ENCODE results near the gene CMTR1. TPM values are rescaled to one million over a fixed set of nuclear protein-coding genes. Genes with fewer than 3 reads are reported as not detected.

The CMTR1 gene
- polyA plus RNA-seq, 1 donor: 33.0 TPM

DNA sequence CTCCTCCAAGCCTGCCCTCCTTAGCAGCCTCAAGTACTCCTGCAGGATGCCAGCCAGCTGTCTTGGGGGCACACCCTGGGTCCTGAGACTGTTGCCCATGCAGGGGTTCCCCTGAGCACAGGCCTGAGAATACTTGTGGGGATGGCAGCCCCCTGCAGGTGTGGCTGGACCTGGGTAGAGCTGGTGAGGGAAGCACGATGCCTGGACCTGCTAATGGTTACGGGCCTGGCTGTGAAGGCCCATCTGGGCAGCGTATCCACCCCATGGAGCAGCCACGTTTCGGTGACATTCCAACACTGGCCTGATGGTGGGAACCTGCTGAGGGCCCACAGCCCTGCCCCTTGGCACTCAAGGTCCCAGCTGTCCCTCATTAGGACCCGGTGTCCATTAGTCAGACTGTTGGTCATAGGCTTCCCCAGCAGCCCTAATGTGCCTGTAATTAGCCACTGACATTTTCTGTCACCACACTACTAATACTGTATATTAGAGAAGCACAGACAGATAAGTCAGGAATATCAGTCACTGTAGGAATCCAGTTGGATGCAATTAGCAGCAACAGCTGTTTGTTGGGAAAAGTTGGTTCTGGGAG lies 46.3 kb downstream of the CMTR1 start:
- DNase-seq: no peak

- DNase-seq: no peak
These were observed 47.2 kb downstream of the CMTR1 start for GRCh38 chr6:37480118-37480736.

DNA sequence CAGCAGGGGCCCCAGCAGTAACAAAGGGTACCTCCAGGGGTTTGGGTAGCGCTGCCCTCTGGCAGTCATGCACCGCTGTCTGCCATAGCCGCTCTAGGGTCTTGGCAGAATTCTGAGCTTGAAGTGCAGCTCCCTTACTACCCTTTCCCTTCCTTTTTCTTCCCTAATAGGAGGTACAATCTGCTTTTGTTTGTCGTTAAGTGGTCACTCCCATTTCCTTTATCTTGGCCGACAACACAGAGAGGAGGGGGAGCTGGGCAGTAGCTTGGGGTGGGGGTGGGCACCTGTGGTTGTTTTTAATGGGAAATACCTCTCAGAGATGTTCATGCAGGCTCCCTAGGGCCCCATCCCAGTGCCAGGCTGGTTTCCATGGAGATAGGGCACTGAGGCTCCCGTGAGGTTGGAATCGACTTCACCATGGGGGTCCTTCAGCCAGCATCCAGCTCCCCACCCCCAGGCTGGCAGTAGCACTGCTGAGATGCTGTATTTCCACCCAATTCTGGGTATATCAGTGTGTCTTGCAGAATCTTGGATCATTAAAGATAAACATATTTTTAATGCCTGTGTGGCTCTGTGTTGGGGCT lies 48.0 kb downstream of the CMTR1 start:
- DNase-seq: no peak

DNA sequence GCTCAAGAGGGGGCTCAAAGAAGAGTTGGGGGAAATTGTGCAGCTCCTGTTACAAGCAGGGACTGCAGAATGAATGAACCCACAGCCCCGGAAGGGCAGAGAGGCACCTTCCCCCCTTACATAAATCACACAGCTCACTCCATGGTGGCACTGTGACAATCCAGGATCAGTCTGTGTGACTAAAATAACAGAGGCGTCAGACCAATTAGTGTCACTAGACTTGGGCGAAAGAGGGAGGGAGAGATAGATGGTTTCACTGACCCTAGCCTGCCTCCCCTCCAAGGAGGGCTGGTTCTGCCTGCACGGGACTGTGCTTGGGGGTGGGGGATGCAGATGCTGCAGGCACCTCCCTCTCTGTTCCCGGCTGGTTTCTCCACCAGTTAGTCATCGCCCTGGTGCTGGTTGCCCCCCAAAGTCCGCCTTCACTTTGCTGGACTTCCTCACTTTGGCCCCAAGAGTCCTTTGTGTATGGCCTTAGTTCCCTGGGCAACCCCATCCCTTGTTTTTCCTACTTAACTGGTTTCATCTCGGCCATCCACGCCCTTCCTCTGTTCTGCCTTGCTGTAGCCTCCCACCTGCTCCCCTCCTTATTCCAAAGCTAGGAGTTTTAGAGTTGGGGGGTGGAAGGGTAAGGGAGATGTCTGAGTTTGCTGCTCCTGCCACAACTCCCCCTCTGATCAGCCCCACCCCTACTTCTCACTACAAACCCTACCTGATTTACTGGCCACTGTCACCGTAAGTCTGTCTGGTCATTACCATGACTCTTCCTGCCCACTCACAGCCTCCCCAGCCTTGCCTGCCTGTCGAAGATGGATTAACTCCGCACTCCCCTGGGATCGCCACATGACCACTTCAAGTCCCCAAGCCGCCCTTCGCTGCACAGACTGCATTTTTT lies 48.9 kb downstream of the CMTR1 start:
- DNase-seq: no peak

- DNase-seq: no peak
These were observed 49.7 kb downstream of the CMTR1 start for GRCh38 chr6:37482606-37483251.

GRCh38 chr6:37483252-37483901 lies 50.4 kb downstream of the CMTR1 start:
- no peak for DNase-seq

DNA sequence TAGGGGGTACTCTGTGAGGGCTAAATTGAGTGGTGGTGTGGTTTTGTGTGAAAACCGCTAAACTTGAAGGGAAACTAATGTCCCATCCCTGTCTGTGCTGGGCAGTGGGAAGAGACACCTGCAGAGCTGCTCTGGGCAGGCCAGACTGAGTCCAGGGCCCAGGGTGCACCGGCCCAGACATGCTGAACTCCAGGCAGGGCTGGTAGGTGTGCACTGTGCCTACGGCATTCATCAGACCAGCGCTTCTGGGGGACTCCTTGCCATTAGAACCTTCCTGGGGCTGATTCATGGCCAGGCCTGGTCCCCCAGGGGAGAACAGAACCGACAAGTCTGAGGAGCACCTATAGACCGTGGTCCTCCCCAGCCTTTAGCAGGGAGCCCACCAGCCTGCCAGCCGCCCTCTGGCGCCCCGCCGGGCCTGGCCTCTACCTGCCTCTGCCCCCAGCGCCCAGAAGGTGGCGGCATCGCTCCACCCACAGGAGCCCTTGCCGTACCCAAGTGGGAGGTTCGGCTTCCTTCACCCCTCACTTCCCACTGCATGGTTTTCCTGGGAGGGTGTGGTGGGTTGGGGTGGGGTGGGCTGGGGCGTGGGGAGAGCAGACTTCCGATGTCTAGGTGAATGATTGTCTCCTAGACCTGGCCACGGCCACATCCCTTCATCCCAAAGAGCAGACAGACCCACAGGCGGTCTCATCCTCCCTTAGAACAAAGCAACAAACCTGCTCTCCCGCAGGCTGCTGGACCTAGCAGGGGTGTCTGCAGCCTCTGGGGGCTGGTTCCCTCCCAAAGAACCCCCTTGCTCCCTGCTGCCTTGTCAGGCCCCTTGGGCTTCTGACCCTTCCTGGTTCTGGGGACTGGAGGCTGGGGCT lies 51.1 kb downstream of the CMTR1 start:
- DNase-seq: peak; percentile 47

DNA sequence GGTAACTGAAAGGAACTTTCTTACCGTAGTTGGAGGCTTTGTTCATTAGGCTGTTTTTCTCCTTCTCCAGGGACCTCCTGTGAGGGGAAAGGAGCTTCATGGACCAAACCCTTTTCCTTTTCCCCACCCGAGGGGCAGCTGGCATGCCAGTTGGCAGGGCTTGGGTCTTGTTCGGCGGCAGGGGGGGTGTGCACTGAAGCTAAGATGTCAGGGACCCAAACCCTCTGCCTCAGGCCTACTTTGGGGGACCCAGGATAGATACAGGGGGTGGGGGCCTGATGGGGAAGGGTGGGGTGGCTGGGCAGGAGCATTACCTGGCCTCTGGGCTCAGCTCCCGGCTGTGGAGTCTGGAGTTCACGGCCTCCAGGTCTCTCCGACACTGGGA lies 51.8 kb downstream of the CMTR1 start:
- DNase-seq: no peak

DNA sequence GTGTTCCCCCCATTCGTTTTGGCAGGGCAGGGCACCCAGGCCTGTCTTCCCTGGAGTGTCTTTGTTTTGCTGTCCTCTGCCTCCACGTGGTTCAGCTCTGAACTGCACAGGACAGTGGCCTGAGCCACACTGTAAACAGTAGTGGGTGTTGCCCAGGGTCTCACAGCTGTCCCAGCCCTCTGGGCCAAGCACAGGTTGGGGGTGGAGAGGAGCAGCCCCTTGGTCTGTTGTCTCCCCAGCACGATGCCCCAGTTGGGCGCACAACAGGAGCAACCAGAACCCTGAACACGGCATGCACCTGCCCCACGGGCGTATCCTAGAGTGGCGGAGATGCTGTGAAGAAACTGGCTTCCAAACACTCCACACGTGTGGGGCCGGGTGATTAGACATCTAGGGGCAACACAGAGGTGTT lies 52.3 kb downstream of the CMTR1 start:
- no peak for DNase-seq

GRCh38 chr6:37486121-37486839 lies 53.3 kb downstream of the CMTR1 start:
- DNase-seq: no peak

DNA sequence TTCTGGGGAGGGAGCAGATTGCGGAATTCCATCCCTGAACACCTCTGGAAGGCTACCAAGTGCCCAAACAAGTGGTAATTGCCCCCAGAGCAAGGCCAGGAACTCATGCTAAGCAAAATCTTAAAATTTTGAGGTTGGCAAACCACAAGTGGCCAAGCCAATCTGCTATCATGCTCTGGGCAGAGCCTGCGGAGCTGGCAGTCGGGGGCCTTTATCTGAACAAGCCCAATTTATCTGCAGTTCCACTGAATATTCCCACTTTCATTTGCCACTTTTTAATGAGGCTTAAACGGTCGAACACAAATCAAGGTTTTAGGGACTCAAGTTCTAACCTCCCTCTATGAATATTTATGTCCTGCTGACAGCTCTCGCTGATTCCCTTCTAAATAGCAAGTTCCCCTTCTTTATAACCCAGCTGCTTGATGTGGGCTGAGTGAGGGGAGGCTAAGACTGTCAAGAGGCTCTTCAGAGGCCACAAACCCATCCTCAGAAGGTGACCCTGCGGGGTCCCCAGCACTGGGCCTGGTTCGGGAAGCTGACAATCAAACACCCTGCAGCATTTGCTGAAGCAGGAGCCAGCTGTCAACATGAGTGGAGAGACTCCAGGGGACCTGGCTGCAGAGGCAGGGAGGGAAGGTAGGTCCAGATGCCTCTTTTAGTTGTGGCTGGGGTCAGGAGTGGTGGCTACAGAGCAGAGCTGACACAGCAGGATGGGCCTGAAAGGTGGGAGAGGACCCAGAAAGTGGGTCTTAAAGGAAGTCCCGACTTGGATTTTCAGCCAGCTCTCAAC lies 54.8 kb downstream of the CMTR1 start:
- DNase-seq: no peak

GRCh38 chr6:37488476-37488875 lies 55.5 kb downstream of the CMTR1 start:
- no peak for DNase-seq

DNA sequence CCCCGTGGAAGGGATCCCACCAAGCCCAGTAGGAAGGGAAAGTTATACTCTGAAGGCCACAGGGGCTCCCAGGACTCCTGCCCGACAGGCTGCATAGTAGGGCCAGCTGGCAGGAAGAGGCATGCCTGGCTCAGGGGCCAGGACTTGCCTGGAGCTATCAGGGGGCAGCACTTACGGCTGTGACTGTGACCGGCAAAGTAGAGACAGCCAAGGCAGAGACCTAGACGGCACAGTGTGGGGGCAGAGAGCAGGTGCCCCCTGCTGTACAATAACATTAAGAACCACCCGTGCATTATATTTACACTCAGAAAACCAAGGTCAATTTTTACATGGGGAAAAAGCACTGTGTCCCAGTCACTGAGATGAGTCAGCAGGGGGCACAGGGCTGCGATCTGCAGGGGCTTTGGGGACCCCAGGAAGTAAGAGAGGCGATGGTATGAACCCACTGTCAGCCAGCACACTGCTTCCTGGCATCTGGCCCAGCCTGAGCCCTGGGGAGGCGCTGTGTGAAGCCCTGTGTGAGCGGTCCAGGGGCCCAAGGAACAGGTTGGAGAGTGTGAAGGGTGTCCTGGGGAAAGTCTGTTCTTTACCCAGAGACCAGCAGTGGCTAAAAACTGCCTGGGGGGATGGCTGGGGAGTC lies 56.8 kb downstream of the CMTR1 start:
- no peak for DNase-seq

DNA sequence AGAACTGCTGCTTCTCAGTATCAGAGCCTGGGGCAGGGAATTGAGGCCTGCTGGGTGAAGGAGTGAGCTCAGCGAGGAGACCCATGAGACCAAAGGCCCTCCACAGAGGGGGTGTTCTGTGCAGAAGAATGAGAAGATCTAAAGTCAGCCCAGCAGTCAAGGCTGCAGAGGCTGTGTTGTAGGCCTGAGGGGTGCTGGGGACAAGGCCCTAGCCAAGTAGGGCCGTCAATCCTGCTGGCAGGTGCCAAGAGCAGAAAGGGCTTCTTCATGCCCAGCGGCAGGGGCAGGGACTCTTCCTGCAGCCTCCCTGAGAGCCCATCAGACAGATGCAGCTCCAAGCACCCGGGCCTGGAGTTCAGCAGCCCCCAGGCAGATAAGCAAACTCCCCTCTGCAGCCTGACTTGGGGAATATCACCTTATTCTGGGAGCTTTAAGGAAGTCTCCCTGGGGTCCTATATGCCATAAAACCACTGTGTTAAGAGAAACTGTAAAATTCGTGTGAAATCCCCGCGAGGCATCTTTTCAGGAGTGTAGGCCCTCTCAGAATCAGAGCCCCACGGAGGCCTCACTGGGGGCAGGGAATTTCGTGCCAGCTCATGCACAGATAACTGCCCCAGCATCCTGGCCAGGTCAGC lies 57.6 kb downstream of the CMTR1 start:
- DNase-seq: no peak

- no peak for DNase-seq
These were observed 58.3 kb downstream of the CMTR1 start for GRCh38 chr6:37491171-37491829.

GRCh38 chr6:37491830-37492208 lies 58.8 kb downstream of the CMTR1 start:
- no peak for DNase-seq

DNA sequence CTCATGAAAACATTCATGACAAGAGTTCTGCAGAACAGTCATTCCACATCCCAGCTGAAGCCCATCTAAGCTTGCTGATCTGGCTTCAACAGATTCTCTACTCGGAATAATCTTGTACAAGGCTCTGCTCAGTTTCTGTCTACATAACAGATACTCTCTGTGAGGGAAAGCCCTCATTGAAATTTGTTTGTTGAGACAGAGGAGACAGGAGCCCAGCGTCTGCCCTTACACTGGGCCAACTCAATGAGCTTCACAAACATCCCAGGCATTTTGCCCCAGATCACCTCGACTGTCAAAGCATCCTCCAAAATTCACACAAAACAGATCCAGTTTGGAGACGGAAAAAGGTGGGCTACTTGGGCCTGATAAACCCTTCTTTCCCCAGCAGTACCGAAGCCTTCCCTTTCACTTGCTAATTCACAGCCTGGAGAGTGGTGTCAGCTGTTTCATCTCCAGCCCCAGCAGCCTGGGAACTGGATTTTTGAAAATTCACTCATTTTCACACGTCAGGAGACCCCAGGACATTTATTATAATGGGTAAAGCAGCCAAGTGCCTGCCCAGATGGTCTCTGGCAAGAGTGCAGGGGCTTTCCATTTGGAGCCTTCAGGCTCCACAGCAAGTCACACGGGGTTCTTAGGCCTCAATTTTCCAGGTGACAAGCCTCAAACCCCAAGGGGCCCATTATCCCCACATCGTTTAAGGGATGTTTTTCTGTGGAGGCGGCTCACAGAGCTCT lies 59.4 kb downstream of the CMTR1 start:
- DNase-seq: no peak
